HG03039 (cell line): ENCODE results near the gene TMEM269.

Source experiments
- ATAC-seq: cut with Tn5 transposase; IDR thresholded peaks from one replicate; pipeline ENCODE4 v1.9.1; 2021; ENCODE audit warnings: mild to moderate bottlenecking, moderate library complexity; ENCODE audit not compliant: unreplicated experiment

Gene TMEM269

GRCh38 chr1:42847111-42847595 is 62.4 kb downstream of the TMEM269 start:
- ATAC-seq, result no peak

- no peak for ATAC-seq
Measured at GRCh38 chr1:42847721-42848460, 63.1 kb downstream of the TMEM269 start.

- no peak for ATAC-seq
Measured at GRCh38 chr1:42848823-42849537, 64.2 kb downstream of the TMEM269 start.

GRCh38 chr1:42849944-42850343 is 65.2 kb downstream of the TMEM269 start:
- ATAC-seq, result no peak
